NOMO-1 treated with DMSO at 0.1 percent for 48 hours (cell line): ENCODE results near the gene PDXDC1.
A peak's percentile ranks its signal among the peaks of the same experiment; 100 is the strongest.
"Not testable (repeated sequence)": the region's sequence is repeated elsewhere in the genome, so short reads cannot be mapped to it uniquely, and the experiment has no call there.

Experiments
- DNase-seq: peaks from one replicate; lab custom pipeline; 2025; ENCODE audit not compliant: unreplicated experiment; lab: John Stamatoyannopoulos, UW

The PDXDC1 gene

GRCh38 chr16:15057681-15058417 is 83.0 kb downstream of the PDXDC1 start:
- DNase-seq, result no peak

DNA sequence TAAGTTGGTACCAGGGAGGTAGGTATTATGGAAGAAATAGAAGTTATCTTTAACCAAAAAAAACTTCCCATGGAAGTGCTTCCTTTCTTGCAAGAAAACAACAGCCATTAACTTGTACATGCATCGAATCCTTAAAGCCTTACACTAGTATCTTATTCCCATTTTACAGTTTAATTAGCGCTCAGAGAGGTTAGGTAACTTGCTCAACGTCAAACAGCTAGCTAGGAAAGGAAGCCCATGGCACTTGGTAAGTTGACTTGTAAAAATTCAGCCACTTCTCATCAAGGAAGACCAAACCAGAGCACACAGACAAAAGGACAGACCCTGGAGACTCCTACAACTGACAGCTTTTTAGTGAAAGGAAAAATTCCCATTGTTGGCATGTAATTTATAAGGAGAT is 84.5 kb downstream of the PDXDC1 start:
- no peak for DNase-seq

- peak; percentile 31 for DNase-seq
Observed at GRCh38 chr16:15062085-15062810, 87.4 kb downstream of the PDXDC1 start.

DNA sequence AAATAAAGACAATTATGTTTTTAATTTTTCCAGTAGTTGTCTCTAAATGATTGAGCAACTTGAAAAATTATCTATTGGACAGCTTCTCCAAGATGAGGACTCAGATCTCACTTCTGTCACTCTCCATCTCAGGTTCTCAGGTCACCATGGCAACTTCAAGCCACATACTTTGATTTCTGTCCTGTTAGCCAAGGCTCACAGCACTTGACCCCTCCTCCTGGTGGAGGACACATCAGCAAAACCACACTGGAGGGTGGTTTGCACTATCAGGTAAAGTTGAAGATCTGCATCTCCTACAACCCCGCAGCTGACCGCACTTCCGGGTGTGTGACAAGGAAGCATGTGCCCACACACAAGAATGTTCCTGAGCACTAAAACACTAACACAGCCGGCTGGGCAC is 91.1 kb downstream of the PDXDC1 start:
- DNase-seq, result not testable (repeated sequence)

DNA sequence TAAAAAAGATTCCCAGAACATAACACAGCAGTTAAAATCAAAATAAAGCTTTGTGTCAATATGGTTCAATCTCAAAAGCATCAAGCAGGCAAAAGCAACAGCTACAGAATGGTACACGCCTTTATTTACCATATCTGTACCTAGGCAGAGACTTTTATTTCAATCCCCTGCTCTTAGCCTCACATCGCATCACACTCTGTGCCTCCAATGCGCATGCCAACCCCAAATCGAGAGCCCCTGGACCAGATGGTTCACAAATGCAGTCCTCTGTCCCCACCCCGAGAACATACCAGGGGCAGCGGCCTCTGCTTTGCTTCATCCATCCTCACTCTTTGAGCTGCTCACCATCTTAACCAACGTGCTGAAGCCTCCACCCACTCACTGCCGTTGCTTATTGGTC is 91.9 kb downstream of the PDXDC1 start:
- not testable (repeated sequence) for DNase-seq

GRCh38 chr16:15071013-15071412 is 96.2 kb downstream of the PDXDC1 start:
- DNase-seq, result not testable (repeated sequence)

DNA sequence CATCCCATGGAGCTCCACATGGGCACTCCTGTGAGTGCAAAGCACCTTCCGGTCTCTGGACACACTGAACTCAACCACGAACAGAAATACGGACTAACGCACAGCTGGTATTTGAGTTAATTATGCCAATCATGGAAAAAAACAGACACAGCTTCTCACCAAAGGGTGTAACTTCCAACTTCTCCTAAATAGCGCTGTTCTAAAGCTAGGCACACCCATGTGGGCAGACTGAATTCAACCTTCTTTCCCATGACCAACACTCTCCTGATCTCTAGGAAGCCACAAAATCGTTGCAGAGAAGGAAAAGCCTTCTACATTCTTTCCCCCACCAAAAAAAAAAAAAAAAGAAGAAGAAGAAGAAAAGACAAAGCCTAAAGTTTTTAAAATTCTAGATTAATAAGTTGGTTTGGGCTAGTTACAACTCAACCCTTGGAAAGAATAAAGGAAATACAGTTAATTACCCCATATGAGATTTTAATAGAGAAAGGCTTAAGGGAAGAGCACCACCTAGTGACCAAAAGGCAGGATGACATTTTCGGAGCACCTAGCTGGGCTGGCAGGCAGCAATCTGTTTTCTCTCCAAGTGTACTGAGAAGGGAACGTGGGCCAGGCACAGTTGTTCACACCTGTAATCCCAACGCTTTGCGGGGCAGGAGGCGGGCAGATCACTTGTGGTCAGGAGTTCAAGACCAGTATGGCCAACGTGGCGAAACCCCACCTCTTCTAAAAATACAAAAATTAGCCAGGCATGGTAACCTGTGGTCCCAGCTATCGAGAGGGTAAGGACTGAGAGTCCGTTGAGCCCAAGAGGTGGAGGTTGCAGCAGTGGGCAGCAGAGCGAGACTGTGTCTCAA is 97.3 kb downstream of the PDXDC1 start:
- peak; percentile 13 for DNase-seq

- DNase-seq, result no peak
Observed at GRCh38 chr16:15073101-15073500, 98.3 kb downstream of the PDXDC1 start.

DNA sequence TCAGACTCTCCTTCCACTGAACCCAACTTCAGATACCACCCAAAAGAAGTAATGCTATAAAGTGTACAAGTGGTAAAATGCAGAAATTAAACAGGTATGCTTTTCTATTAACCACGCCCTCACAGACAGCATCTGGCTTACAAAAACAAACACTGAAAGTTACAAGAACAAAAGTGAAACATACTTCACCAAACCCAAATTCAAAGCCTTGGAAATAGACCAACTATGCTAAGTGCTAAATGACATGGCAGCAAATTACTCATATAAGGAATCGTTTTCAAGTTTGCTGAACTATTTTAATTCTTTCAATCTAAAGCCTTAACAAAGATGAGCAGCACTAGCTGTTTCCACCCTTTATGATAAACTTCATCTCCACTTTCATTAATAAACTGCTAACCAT is 101.3 kb downstream of the PDXDC1 start:
- DNase-seq, result not testable (repeated sequence)

DNA sequence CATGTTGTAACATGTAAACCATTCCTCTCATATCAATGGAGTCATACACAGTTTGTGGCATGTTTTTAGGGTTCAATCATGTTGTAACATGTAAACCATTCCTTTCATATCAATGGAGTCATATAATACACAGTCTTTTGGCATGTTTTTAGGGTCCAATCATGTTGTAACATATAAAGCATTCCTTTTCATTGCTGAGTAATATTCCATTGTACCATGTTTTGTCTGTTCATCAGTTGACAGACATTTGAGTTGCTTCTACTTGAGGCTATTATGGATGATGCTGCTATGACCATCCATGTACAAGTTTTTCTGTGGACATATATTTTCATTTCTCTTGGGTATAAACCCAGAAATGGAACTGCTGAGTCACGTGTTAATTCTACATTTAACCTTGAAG is 106.1 kb downstream of the PDXDC1 start:
- not testable (repeated sequence) for DNase-seq

DNA sequence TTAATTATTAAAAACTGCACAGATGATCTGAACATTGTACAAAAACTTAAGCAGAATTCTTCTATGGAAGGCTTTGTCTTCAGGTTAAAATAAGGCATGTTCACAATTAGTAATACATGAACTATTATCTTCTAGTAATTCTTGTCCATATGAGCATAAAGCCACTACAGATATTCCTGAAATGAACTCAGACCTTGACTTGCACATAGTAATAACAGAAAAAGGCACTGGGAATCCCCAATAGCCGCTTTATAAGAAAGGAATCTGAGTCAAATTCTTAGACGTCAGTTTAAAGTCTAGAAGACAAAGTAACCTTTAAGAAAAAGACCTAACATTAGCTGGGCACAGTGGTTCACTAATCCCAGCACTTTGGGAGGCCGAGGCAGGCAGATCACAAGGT is 108.0 kb downstream of the PDXDC1 start:
- DNase-seq, result not testable (repeated sequence)

- not testable (repeated sequence) for DNase-seq
Observed at GRCh38 chr16:15090663-15091269, 115.9 kb downstream of the PDXDC1 start.

DNA sequence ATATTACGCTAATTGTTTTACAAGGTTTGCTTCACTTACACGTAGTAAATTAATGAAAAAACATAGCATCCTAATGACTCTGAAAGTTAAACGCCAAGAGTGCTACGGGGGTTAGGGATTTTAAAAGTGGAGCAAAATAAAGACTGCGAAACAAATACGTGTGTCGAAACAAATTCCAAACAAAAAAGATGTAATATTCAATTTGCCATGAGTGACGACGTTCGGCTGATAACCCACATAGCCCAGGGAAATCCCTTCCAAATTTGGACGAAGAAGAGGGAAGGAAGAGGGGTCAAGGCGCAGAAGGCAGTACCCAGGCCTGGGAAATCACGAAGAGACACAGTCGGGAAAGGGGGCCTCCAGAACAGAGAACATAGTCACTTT is 118.7 kb downstream of the PDXDC1 start:
- not testable (repeated sequence) for DNase-seq

GRCh38 chr16:15093955-15094827 is 119.4 kb downstream of the PDXDC1 start, which contains the start of gene RRN3:
TSS of gene RRN3 (minus strand) at chr16:15094272. CDS start at chr16:15094233, 39 bp downstream.
- peak; percentile 87 for DNase-seq

GRCh38 chr16:15096583-15096972 is 121.8 kb downstream of the PDXDC1 start:
- DNase-seq, result not testable (repeated sequence)

- DNase-seq, result not testable (repeated sequence)
Observed at GRCh38 chr16:15099366-15099909, 124.6 kb downstream of the PDXDC1 start.

DNA sequence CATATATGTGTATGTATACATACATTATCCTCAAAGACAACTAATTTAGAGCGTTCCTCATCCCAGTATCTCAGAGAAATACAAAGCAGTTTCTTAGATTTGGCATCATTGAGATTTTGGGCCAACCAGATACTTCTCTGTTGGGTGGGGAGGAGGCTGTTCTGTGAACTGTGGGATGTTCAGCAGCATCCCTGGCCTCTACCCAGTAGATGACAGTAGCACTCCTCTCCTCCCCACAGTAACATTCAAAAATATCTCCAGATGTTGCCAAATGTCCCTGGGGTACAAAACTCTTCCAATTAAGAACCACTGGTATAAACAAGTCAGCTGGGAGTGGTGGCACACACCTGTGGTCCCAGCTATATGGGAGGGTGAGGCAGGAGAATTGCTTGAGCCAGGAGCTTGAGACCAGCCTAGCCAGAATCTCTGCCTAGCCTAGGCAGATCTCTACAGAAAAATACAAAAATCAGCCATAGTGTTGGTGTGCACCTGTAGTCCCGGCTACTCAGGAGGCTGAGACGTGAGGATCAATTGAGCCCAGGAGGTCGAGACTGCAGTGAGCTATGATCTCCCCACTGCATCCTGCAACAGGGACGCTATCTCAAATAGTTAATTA is 125.7 kb downstream of the PDXDC1 start:
- DNase-seq, result not testable (repeated sequence)

GRCh38 chr16:15127641-15128425 is 153.0 kb downstream of the PDXDC1 start:
- not testable (repeated sequence) for DNase-seq
